Measurements from ENCODE around the gene CACNA2D3. TPM values are rescaled to one million over a fixed set of nuclear protein-coding genes. Genes with fewer than 3 reads are reported as not detected.
"Not testable (repeated sequence)": the region's sequence is repeated elsewhere in the genome, so short reads cannot be mapped to it uniquely, and the experiment has no call there.

CACNA2D3 gene
- total RNA-seq, 6 experiments from 2014 or later = 0.14 to 0.23 (median 0.19) TPM; not detected in 2

DNA sequence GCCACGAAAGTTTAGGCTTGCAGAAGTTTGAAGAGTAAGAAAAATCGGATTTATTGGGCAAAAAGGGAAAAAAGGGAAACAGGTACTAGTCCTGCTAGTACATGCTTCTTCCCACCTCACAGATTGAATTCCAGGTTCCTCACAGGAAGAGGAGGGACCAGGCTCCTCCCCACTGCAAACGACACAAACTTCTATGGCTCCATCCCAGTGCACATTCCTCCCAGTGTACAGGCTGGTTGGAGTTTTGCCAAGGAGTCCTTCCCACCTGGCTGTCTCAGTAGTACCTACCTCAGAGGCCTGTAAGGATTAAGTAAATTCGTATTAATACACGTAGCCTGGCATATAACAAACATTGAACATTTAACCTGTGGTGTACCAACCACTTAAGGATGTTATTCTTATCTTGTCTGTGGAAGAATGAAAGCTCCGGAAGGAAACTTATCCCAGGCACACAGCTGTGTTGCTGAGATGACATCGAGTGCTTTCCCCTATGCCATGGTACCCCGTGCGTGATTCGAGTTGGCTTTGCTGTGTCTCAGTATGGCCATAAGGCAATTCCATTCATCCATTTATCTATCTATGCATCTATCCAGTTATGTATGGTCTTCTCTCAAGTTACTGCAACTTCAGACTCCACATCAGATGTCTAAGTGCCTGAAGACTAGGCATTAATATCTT is 511.2 kb downstream of the CACNA2D3 start:
- Mint-ChIP-seq H3K27ac (no peak overlapping the region), H3K4me3 (no peak overlapping the region), H3K9me3 (peaks cover 30% of the 10 kb centered on the region), H3K27me3 (ENCODE audit: insufficient read depth) (peaks cover 2% of the 10 kb centered on the region; the same call in 1 of the 2 replicates), H3K4me1 (ENCODE audit: low read depth) (no peaks in the 10 kb centered on the region), H3K36me3 (ENCODE audit: low read depth) (no peaks in the 10 kb centered on the region)
- TF ChIP-seq, protein P1, sequence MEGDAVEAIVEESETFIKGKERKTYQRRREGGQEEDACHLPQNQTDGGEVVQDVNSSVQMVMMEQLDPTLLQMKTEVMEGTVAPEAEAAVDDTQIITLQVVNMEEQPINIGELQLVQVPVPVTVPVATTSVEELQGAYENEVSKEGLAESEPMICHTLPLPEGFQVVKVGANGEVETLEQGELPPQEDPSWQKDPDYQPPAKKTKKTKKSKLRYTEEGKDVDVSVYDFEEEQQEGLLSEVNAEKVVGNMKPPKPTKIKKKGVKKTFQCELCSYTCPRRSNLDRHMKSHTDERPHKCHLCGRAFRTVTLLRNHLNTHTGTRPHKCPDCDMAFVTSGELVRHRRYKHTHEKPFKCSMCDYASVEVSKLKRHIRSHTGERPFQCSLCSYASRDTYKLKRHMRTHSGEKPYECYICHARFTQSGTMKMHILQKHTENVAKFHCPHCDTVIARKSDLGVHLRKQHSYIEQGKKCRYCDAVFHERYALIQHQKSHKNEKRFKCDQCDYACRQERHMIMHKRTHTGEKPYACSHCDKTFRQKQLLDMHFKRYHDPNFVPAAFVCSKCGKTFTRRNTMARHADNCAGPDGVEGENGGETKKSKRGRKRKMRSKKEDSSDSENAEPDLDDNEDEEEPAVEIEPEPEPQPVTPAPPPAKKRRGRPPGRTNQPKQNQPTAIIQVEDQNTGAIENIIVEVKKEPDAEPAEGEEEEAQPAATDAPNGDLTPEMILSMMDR (IDR thresholded peaks at IDR 0.05) = no peak
- no peak for DNase-seq

DNA sequence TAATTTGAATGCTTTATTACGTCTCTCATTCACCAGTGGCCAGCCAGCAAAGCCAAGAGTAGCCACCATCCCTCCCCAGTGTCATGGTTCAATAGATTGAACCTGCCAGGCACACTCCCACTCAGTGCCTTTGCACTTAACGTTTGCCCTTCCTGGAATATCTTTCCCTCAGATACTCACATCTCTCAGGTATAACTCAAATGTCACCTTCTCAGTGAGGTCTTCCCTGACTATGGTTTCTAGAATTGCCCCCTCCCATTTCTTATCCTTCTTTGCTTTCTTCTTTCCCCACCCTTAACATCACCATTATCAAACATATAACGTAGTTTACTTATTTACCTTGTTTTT is 511.7 kb downstream of the CACNA2D3 start:
- DNase-seq = no peak
- Mint-ChIP-seq H3K9me3 (peaks cover 28% of the 10 kb centered on the region), H3K36me3 (ENCODE audit: low read depth) (no peaks in the 10 kb centered on the region), H3K27ac (no peak overlapping the region), H3K27me3 (ENCODE audit: insufficient read depth) (peaks cover 2% of the 10 kb centered on the region; the same call in 1 of the 2 replicates), H3K4me1 (ENCODE audit: low read depth) (no peaks in the 10 kb centered on the region), H3K4me3 (no peak overlapping the region)
- TF ChIP-seq, protein P1 (IDR thresholded peaks at IDR 0.05) = no peak

DNA sequence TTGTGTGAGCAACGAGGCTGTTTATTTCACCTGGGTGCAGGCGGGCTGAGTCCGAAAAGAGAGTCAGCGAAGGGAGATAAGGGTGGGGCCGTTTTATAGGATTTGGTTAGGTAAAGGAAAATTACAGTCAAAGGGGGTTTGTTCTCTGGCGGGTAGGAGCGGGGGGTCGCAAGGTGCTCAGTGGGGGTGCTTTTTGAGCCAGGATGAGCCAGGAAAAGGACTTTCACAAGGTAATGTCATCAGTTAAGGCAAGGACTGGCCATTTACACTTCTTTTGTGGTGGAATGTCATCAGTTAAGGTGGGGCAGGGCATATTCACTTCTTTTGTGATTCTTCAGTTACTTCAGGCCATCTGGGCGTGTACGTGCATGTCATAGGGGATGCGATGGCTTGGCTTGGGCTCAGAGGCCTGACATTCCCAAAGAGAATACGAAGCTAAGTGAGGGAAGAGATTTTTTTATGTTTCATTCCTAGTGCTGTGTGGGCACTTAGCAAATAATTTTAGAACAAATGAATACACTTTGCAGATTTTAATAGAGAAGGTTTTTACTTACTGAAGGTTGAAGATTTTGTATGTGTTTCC is 517.5 kb downstream of the CACNA2D3 start:
- H3K36me3 Mint-ChIP-seq (ENCODE audit: low read depth); H3K27me3 Mint-ChIP-seq (ENCODE audit: insufficient read depth); H3K4me1 Mint-ChIP-seq (ENCODE audit: low read depth); DNase-seq; H3K27ac Mint-ChIP-seq; H3K4me3 Mint-ChIP-seq: not testable (repeated sequence)
- peaks cover 26% of the 10 kb centered on the region for H3K9me3 Mint-ChIP-seq

DNA sequence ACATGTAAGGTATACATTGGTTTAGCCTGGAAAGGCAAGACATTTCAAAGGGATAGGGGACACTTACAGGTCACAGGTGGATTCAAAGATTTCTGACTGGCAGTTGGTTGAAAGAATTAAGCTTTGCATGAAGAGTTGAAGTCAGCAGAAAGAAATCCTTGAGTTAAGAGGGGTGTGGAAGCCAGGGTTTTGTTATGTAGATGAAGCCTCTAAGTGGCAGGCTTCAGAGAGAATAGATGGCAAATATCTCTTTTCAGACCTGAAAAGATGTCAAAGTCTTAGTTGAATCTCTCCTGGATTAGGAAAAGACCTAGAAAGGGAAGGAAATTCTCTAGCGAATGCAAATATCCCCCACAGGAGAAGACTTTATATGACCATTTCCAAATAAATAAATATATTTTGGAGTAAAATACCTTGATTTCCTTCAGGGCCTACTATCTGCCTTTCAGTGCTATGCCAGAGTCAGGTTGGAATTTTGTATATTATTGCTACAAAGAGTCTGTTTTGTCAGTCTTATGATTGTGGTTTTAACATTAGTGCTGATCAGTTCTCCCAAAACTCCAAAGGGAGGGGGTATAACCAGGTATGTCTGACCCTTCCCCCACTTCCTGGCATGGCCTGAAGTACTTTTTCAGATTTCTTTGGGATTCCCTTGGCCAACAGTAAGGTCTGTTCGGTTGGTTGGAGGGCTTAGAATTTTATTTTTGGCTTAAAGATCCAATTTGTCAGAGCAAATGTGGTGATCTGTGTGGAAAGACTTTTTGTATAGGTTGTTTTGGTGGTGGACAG is 519.1 kb downstream of the CACNA2D3 start:
- DNase-seq = no peak
- Mint-ChIP-seq H3K27me3 (ENCODE audit: insufficient read depth) (peaks cover 2% of the 10 kb centered on the region; the same call in 1 of the 2 replicates), H3K27ac (no peak overlapping the region), H3K4me1 (ENCODE audit: low read depth) (no peaks in the 10 kb centered on the region), H3K9me3 (peaks cover 34% of the 10 kb centered on the region), H3K4me3 (no peak overlapping the region), H3K36me3 (ENCODE audit: low read depth) (no peaks in the 10 kb centered on the region)
- TF ChIP-seq, protein P1 (IDR thresholded peaks at IDR 0.05) = no peak

DNA sequence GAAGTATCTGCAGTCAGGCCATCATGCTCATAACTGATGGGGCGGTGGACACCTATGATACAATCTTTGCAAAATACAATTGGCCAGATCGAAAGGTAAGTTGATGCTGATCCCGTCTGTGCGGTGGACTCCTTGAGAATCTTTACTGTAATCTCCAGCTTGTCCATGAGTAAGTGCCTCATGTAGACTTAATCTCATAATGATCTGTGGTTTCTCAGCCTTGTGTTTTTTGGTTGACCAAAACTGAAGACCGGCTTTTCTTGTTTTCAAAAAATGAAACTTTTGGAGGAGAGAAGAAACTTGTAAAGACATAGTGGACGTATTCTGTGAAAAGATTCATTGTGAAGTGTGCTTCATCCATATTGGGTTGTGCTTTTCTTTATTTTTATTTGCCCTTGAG is 519.8 kb downstream of the CACNA2D3 start:
- H3K36me3 Mint-ChIP-seq (ENCODE audit: low read depth) = no peaks in the 10 kb centered on the region
- no peaks in the 10 kb centered on the region for H3K4me1 Mint-ChIP-seq (ENCODE audit: low read depth)
- H3K4me3 Mint-ChIP-seq = no peak overlapping the region
- H3K27ac Mint-ChIP-seq = no peak overlapping the region
- TF ChIP-seq, protein P1 (IDR thresholded peaks at IDR 0.05) = no peak
- peaks cover 2% of the 10 kb centered on the region; the same call in 1 of the 2 replicates for H3K27me3 Mint-ChIP-seq (ENCODE audit: insufficient read depth)
- peaks cover 39% of the 10 kb centered on the region for H3K9me3 Mint-ChIP-seq
- no peak for DNase-seq

DNA sequence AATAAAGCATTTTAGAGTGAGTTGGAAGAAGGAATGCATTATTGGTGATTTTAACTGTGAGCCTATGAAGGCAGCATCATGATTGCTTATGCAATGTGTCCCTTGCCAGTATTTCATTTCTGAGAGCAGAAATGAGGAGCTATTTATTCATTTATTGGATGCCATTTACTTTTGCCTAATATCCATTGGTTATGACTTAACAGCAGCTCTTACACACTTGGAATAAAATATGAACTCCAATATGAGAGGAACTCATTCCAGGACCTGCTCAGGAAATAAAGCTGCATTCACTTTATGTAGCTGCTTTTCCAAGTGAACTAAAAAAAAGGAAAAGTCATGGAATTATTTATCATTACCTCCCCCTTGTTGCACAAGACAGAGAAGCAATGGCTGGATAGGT is 525.4 kb downstream of the CACNA2D3 start:
- no peak for DNase-seq
- Mint-ChIP-seq H3K27me3 (ENCODE audit: insufficient read depth) (peaks cover 4% of the 10 kb centered on the region; the same call in 1 of the 2 replicates), H3K36me3 (ENCODE audit: low read depth) (peaks cover 7% of the 10 kb centered on the region), H3K4me1 (ENCODE audit: low read depth) (no peaks in the 10 kb centered on the region), H3K9me3 (peaks cover 58% of the 10 kb centered on the region), H3K4me3 (no peak overlapping the region), H3K27ac (no peak overlapping the region)
- TF ChIP-seq, protein P1 (IDR thresholded peaks at IDR 0.05) = no peak
